NCI-H146 treated with DMSO at 0.1 percent for 48 hours (cell line): ENCODE measurements around the gene RFNG.

Experiments
- DNase-seq: peaks from one replicate; lab custom pipeline; 2025; ENCODE audit not compliant: unreplicated experiment; lab: John Stamatoyannopoulos, UW

Gene RFNG

GRCh38 chr17:82059272-82060000 lies 7.8 kb upstream of the RFNG start:
- no peak for DNase-seq

- DNase-seq = no peak
Measured at GRCh38 chr17:82058855-82059249, 7.2 kb upstream of the RFNG start.

- no peak for DNase-seq
Measured at GRCh38 chr17:82058230-82058854, 6.7 kb upstream of the RFNG start.

GRCh38 chr17:82056729-82057621 lies 5.4 kb upstream of the RFNG start:
- no peak for DNase-seq

GRCh38 chr17:82055965-82056728 lies 4.5 kb upstream of the RFNG start:
- no peak for DNase-seq

- DNase-seq = no peak
Measured at GRCh38 chr17:82055023-82055964, 3.7 kb upstream of the RFNG start.

GRCh38 chr17:82054351-82055022 lies 2.9 kb upstream of the RFNG start:
- DNase-seq = no peak

GRCh38 chr17:82053556-82054263 lies 2.1 kb upstream of the RFNG start:
- no peak for DNase-seq

- DNase-seq = no peak
Measured at GRCh38 chr17:82053130-82053529, 1.5 kb upstream of the RFNG start.

GRCh38 chr17:82052638-82053059 lies 1.0 kb upstream of the RFNG start:
- no peak for DNase-seq

- no peak for DNase-seq
Measured at GRCh38 chr17:82050761-82051641, 610 bp downstream of the RFNG start.

GRCh38 chr17:82050152-82050760 lies 1.4 kb downstream of the RFNG start:
- no peak for DNase-seq

GRCh38 chr17:82049521-82049971 lies 2.1 kb downstream of the RFNG start:
- no peak for DNase-seq

- DNase-seq = no peak
Measured at GRCh38 chr17:82049106-82049505, 2.5 kb downstream of the RFNG start.

GRCh38 chr17:82048571-82048971 lies 3.0 kb downstream of the RFNG start:
- no peak for DNase-seq

GRCh38 chr17:82047914-82048570 lies 3.6 kb downstream of the RFNG start:
- no peak for DNase-seq

GRCh38 chr17:82047379-82047778 lies 4.2 kb downstream of the RFNG start:
- no peak for DNase-seq
